ENCODE data around the gene ARHGAP45. TPM values are rescaled to one million over a fixed set of nuclear protein-coding genes. Genes with fewer than 3 reads are reported as not detected.

Gene ARHGAP45
- total and polyA plus RNA-seq, 8 donors, result 5.1 to 21.6 (median 11.2) TPM

GRCh38 chr19:1123381-1123780 lies 56.4 kb downstream of the ARHGAP45 start:
- FAIRE-seq (no peak), ATAC-seq (no peak), DNase-seq (peak in 1 of 6 donors; percentile 62)
- no peak for TF ChIP-seq CTCF (IDR thresholded peaks at IDR 0.05)
- H3K9me3 ChIP-seq, result no peaks in the 10 kb centered on the region
- H3K4me1 ChIP-seq, result no peaks in the 10 kb centered on the region
- H3K4me3 ChIP-seq, result no peak overlapping the region
- H3K27me3 ChIP-seq, result no peaks in the 10 kb centered on the region
- 96 to 97% methylated on average over 18 to 20 of the region's 20 CpGs for WGBS, 2 donors
- peaks cover 12 to 70% (median 35%) of the 10 kb centered on the region in 3 donors for H3K36me3 ChIP-seq
- H3K27ac ChIP-seq, result no peak overlapping the region
- intact Hi-C loops (cut with DNase I), result no loop called here

- peaks cover 12 to 63% (median 32%) of the 10 kb centered on the region in 3 donors for H3K36me3 ChIP-seq
- 91% methylated on average over 22 to 23 of the region's 23 CpGs for WGBS, 2 donors
- TF ChIP-seq CTCF (IDR thresholded peaks at IDR 0.05), result no peak
- FAIRE-seq, result no peak
- intact Hi-C loops (cut with DNase I), result no loop called here
- no peak overlapping the region for H3K4me3 ChIP-seq
- H3K9me3 ChIP-seq, result no peaks in the 10 kb centered on the region
- no peak overlapping the region for H3K27ac ChIP-seq
- H3K4me1 ChIP-seq, result no peaks in the 10 kb centered on the region
- H3K27me3 ChIP-seq, result no peaks in the 10 kb centered on the region
- ATAC-seq, result no peak
- DNase-seq, result peak in 1 of 6 donors; percentile 72
These were observed 57.1 kb downstream of the ARHGAP45 start for GRCh38 chr19:1123885-1124677.

- H3K36me3 ChIP-seq, result peaks cover 9 to 50% (median 18%) of the 10 kb centered on the region in 3 donors
- no peaks in the 10 kb centered on the region for H3K4me1 ChIP-seq
- H3K4me3 ChIP-seq, result no peak overlapping the region
- 91 to 92% methylated on average over 33 of the region's 33 CpGs for WGBS, 2 donors
- no peak for TF ChIP-seq CTCF (IDR thresholded peaks at IDR 0.05)
- intact Hi-C loops (cut with DNase I), result no loop called here
- FAIRE-seq (no peak), DNase-seq (no peak), ATAC-seq (no peak)
- H3K27me3 ChIP-seq, result no peaks in the 10 kb centered on the region
- no peak overlapping the region for H3K27ac ChIP-seq
- H3K9me3 ChIP-seq, result no peaks in the 10 kb centered on the region
These were observed 58.9 kb downstream of the ARHGAP45 start for GRCh38 chr19:1125601-1126467.

- TF ChIP-seq CTCF (IDR thresholded peaks at IDR 0.05), result no peak
- H3K27ac ChIP-seq, result no peak overlapping the region
- no peaks in the 10 kb centered on the region for H3K9me3 ChIP-seq
- peaks cover 7 to 38% (median 18%) of the 10 kb centered on the region in 3 donors for H3K36me3 ChIP-seq
- H3K27me3 ChIP-seq, result no peaks in the 10 kb centered on the region
- ATAC-seq, result no peak
- H3K4me1 ChIP-seq, result no peaks in the 10 kb centered on the region
- FAIRE-seq, result no peak
- intact Hi-C loops (cut with DNase I), result no loop called here
- DNase-seq, result peak in 2 of 6 donors; percentile 27 to 74
- 94 to 96% methylated on average over 33 of the region's 33 CpGs for WGBS, 2 donors
- no peak overlapping the region for H3K4me3 ChIP-seq
These were observed 60.2 kb downstream of the ARHGAP45 start for GRCh38 chr19:1126984-1127760.
